Spleen (tissue), 11 donors: ENCODE results near the gene TMEFF1. TPM values are rescaled to one million over a fixed set of nuclear protein-coding genes. Genes with fewer than 3 reads are reported as not detected.

Experiments used
- DNase-seq: peaks from one replicate; pipeline ENCODE4 v3.0.0-alpha.2; 2020
- H3K27ac ChIP-seq, 8 donors: fragments of 200-600 bp; sonication (generic) in 7 of 8; 1 replicate in 4 of 8; 2 replicates in 4 of 8; pipeline versions ENCODE4 v1.5.0 to v1.8.0; 2016 to 2021; ENCODE audit warnings: inconsistent platforms in 4 of 8, mild to moderate bottlenecking in 4 of 8, moderate library complexity in 1 of 8
- H3K27me3 ChIP-seq, 7 donors: fragments of 200-600 bp; sonication (generic) in 6 of 7; replicated peaks in 1 of 7; 1 replicate in 4 of 7; 2 replicates in 3 of 7; pipeline versions ENCODE4 v1.5.0 to v1.8.0; 2016 to 2021; ENCODE audit warnings: inconsistent platforms in 3 of 7, mild to moderate bottlenecking in 1 of 7
- H3K36me3 ChIP-seq, 6 donors: fragments of 200-600 bp; sonication (generic) in 5 of 6; 1 replicate in 4 of 6; 2 replicates in 2 of 6; pipeline versions ENCODE4 v1.5.0 to v1.8.0; 2016 to 2021; ENCODE audit warnings: inconsistent platforms in 2 of 6
- H3K4me1 ChIP-seq, 6 donors: fragments of 200-600 bp; sonication (generic) in 5 of 6; 1 replicate in 3 of 6; 2 replicates in 3 of 6; pipeline versions ENCODE4 v1.5.0 to v1.8.0; 2016 to 2021; ENCODE audit warnings: inconsistent platforms in 3 of 6
- H3K4me3 ChIP-seq, 8 donors: fragments of 200-600 bp; sonication (generic) in 7 of 8; 1 replicate in 4 of 8; 2 replicates in 4 of 8; pipeline versions ENCODE4 v1.5.0 to v1.8.0; 2016 to 2021; ENCODE audit warnings: inconsistent platforms in 4 of 8, mild to moderate bottlenecking in 4 of 8, moderate library complexity in 2 of 8
- H3K9me3 ChIP-seq, 8 donors: fragments of 200-600 bp; sonication (generic) in 7 of 8; 1 replicate in 4 of 8; 2 replicates in 4 of 8; pipeline versions ENCODE4 v1.5.0 to v1.8.0; 2016 to 2021; ENCODE audit warnings: inconsistent platforms in 4 of 8
- CTCF ChIP-seq, 11 experiments: fragments of 200-600 bp in 7 of 11; fragments of 450-650 bp in 4 of 11; sonication (generic) in 4 of 11; IDR thresholded peaks in 8 of 11; conservative IDR thresholded peaks in 3 of 11; 1 replicate in 7 of 11; 2 replicates in 4 of 11; pipeline versions ENCODE4 v1.4.0 to v1.8.0; 2016 to 2021; ENCODE audit warnings: antibody characterized with exemption in 11 of 11, inconsistent platforms in 4 of 11, mild to moderate bottlenecking in 1 of 11
- POLR2A ChIP-seq, 3 donors: fragments of 450-650 bp; IDR thresholded peaks; one replicate each; pipeline ENCODE4 v1.5.1; 2017; ENCODE audit warnings: antibody characterized with exemption in 3 of 3, mild to moderate bottlenecking in 1 of 3
- POLR2AphosphoS5 ChIP-seq, 3 donors: sonication (generic); formaldehyde crosslinking; IDR thresholded peaks; one replicate each; pipeline ENCODE4 v1.5.1; 2017; ENCODE audit warnings: antibody characterized with exemption in 3 of 3
- WGBS, 5 donors: extraction: QIAGEN DNeasy Blood & Tissue Kit in 3 of 5; methylation state at CpG; one replicate each; pipeline versions ENCODE4 v1.1.5 to v1.1.7; 2013 to 2018; 5-methylcytosine and 5-hydroxymethylcytosine counted together
- intact Hi-C: fragments of 100-400 bp; cut with DNase I; formaldehyde crosslinking; loops from one replicate; pipeline ENCODE4 v1.15.0; 2023; ENCODE audit warnings: low total_unique reads
- polyA plus RNA-seq, 3 donors: library from polyadenylated mRNA; stranded (reverse); fragments of 200-250 nt; gene quantifications; one replicate each; pipeline ENCODE4 v1.2.1, GENCODE V29; 2013
- total RNA-seq, 7 donors: library from RNA; depleted of rRNA in 3 of 7; stranded (reverse); fragments of >200 nt in 3 of 7; fragmentation: NEBNext Ultra II Directional in 4 of 7; extraction: Animal tissue kit (Norgen Biotek cat#: 25700) in 4 of 7; gene quantifications; one replicate each; pipeline versions ENCODE4 v1.1.0 to v1.2.1, GENCODE V29; 2016 to 2021
- donor health status: healthy with polysubstance abuse.
- donor health status: DM: no; HTN: no; CAD: no; lungs with moderate emphysema.
- donor health status: DM: no; HTN: no; CAD: no.
- donor health status: Bipolar disorder and iron deficiency.
- donor health status: healthy.
- donor health status: DM: no; HTN: no; CAD: no.
- donor health status: DM: yes; HTN: yes; CAD: no.

TMEFF1 gene
- total and polyA plus RNA-seq, 10 donors: 0.03 to 0.13 (median 0.05) TPM; not detected in 7

GRCh38 chr9:100479820-100480219, 6.9 kb downstream of the TMEFF1 start:
- intact Hi-C loops: no loop called here
- no peaks in the 10 kb centered on the region for H3K4me1 ChIP-seq
- no peak for DNase-seq
- H3K36me3 ChIP-seq: no peaks in the 10 kb centered on the region
- no peak overlapping the region for H3K27ac ChIP-seq
- H3K9me3 ChIP-seq: peaks cover 0 to 7% (median 0%) of the 10 kb centered on the region in 8 donors
- peaks cover 0 to 4% (median under 1%) of the 10 kb centered on the region in 7 donors for H3K27me3 ChIP-seq
- no peak for TF ChIP-seq POLR2AphosphoS5 (IDR thresholded peaks at IDR 0.05)
- TF ChIP-seq POLR2A (IDR thresholded peaks at IDR 0.05): no peak
- no peak for TF ChIP-seq CTCF (IDR thresholded peaks at IDR 0.05 in 8 of 11, conservative IDR thresholded peaks at IDR 0.05 in 3 of 11)
- H3K4me3 ChIP-seq: no peak overlapping the region
- WGBS, 5 donors: 71 to 87% (median 79%) methylated on average over 2 of the region's 2 CpGs

GRCh38 chr9:100485196-100485595, 12.2 kb downstream of the TMEFF1 start:
- no peak overlapping the region for H3K27ac ChIP-seq
- H3K4me1 ChIP-seq: no peaks in the 10 kb centered on the region
- DNase-seq: no peak
- no peak overlapping the region for H3K4me3 ChIP-seq
- TF ChIP-seq POLR2A (IDR thresholded peaks at IDR 0.05) (no peak), POLR2AphosphoS5 (IDR thresholded peaks at IDR 0.05) (no peak)
- H3K27me3 ChIP-seq: peaks cover 0 to 3% (median 0%) of the 10 kb centered on the region in 7 donors
- no peaks in the 10 kb centered on the region for H3K36me3 ChIP-seq
- 82 to 88% (median 83%) methylated on average over 1 of the region's 1 CpG for WGBS, 5 donors
- intact Hi-C loops: no loop called here
- H3K9me3 ChIP-seq: no peaks in the 10 kb centered on the region

DNA sequence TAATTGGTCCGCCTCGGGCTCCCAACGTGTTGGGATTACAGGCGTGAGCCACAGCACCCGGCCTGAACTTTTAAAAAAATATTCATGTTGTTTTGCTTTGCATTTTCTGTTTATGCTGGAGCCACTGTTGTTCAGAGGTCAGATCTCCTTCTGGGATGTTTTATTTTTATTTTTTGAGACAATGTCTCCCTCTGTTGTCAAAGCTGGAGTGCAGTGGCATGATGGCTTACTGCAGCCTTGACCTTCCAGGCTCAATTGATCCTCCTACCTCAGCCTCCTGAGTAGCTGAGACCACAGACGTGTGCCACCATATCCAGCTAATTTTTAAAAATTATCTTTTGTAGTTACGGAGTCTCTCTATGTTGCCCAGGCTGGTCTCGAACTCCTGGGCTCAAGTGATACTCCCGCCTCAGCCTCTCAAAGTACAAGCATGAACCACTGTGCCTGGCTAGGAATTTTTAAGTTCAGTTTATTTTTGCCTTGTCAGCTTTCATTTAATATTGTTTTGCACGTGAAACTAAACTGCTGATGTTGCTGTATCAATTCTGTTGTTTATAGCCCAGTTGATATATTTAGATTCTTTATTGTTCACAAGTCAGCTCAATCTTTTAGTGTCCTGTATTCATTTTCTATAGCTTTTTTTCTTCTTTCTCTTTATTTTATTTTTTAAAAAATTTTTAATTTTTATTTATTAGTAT, 13.7 kb downstream of the TMEFF1 start:
- 86 to 92% (median 89%) methylated on average over 10 of the region's 10 CpGs for WGBS, 5 donors
- intact Hi-C loops: no loop called here

GRCh38 chr9:100488177-100488576, 15.2 kb downstream of the TMEFF1 start:
- H3K4me1 ChIP-seq: no peaks in the 10 kb centered on the region
- H3K36me3 ChIP-seq: no peaks in the 10 kb centered on the region
- H3K4me3 ChIP-seq: no peak overlapping the region
- WGBS, 5 donors: 84 to 97% (median 91%) methylated on average over 1 of the region's 1 CpG
- H3K9me3 ChIP-seq: no peaks in the 10 kb centered on the region
- peaks cover 0 to 3% (median 0%) of the 10 kb centered on the region in 7 donors for H3K27me3 ChIP-seq
- intact Hi-C loops: no loop called here
- no peak for DNase-seq
- no peak for TF ChIP-seq CTCF (IDR thresholded peaks at IDR 0.05 in 8 of 11, conservative IDR thresholded peaks at IDR 0.05 in 3 of 11)
- no peak for TF ChIP-seq POLR2A (IDR thresholded peaks at IDR 0.05)
- TF ChIP-seq POLR2AphosphoS5 (IDR thresholded peaks at IDR 0.05): no peak
- no peak overlapping the region for H3K27ac ChIP-seq

More for the DNA sequence above, 13.7 kb downstream of the TMEFF1 start:
- H3K27me3 ChIP-seq: peaks cover 0 to 3% (median 0%) of the 10 kb centered on the region in 7 donors
- H3K36me3 ChIP-seq: no peaks in the 10 kb centered on the region
- no peaks in the 10 kb centered on the region for H3K9me3 ChIP-seq
- no peak for DNase-seq
- TF ChIP-seq POLR2AphosphoS5 (IDR thresholded peaks at IDR 0.05) (no peak), CTCF (IDR thresholded peaks at IDR 0.05 in 8 of 11, conservative IDR thresholded peaks at IDR 0.05 in 3 of 11) (no peak), POLR2A (IDR thresholded peaks at IDR 0.05) (no peak)
- no peak overlapping the region for H3K4me3 ChIP-seq
- H3K4me1 ChIP-seq: no peaks in the 10 kb centered on the region
- H3K27ac ChIP-seq: no peak overlapping the region
